Measurements from ENCODE around the gene YPEL2.

- no peak for TF ChIP-seq CTCF (IDR thresholded peaks at IDR 0.05; ENCODE audit: insufficient read depth, low read length, poor library complexity, severe bottlenecking)
- no peak for TF ChIP-seq EZH2phosphoT487 (conservative IDR thresholded peaks at IDR 0.05; ENCODE audit: low read length)
Observed at GRCh38 chr17:59428916-59429485, 97.5 kb downstream of the YPEL2 start.

All from SU-DHL-6 (cell line).